CD14-positive monocyte (primary cell): ENCODE data around the gene MAK. TPM values are rescaled to one million over a fixed set of nuclear protein-coding genes. Genes with fewer than 3 reads are reported as not detected.

Experiments
- DNase-seq, 3 donors: peaks; one replicate each; pipeline ENCODE4 v3.0.0-alpha.2; 2011 to 2022
- H2AFZ ChIP-seq: 2 replicates; pipeline ENCODE4 v1.6.0; 2012; ENCODE audit warnings: mild to moderate bottlenecking, low read depth, low read length, inconsistent platforms; ENCODE audit not compliant: insufficient read depth, poor library complexity, severe bottlenecking
- H3K27ac ChIP-seq, 2 donors: 1 replicate in 1 of 2; 2 replicates in 1 of 2; pipeline ENCODE4 v1.5.1; 2012 to 2013; ENCODE audit warnings: low read length in 2 of 2, control low read depth in 1 of 2, inconsistent platforms in 1 of 2, low read depth in 1 of 2, mild to moderate bottlenecking in 1 of 2
- H3K27me3 ChIP-seq, 2 donors: one replicate each; pipeline versions ENCODE4 v1.6.0 to v1.6.1; 2011 to 2013; ENCODE audit warnings: low read length in 2 of 2; ENCODE audit not compliant: control insufficient read depth in 2 of 2, insufficient read depth in 2 of 2
- H3K36me3 ChIP-seq, 2 donors: replicated peaks in 1 of 2; 1 replicate in 1 of 2; 2 replicates in 1 of 2; pipeline versions ENCODE4 v1.5.1 to v1.6.1; 2012 to 2013; ENCODE audit warnings: low read length in 2 of 2, control low read depth in 1 of 2, inconsistent platforms in 1 of 2, mild to moderate bottlenecking in 1 of 2; ENCODE audit not compliant: insufficient read depth in 2 of 2, control insufficient read depth in 1 of 2
- H3K4me1 ChIP-seq, 2 donors: 1 replicate in 1 of 2; 2 replicates in 1 of 2; pipeline versions ENCODE4 v1.5.1 to v1.6.1; 2012 to 2013; ENCODE audit warnings: low read length in 2 of 2, control low read depth in 1 of 2, inconsistent platforms in 1 of 2, mild to moderate bottlenecking in 1 of 2, moderate library complexity in 1 of 2; ENCODE audit not compliant: insufficient read depth in 2 of 2, control insufficient read depth in 1 of 2
- H3K4me2 ChIP-seq: replicated peaks from 2 replicates; pipeline ENCODE3; 2012; ENCODE audit warnings: low read length, moderate library complexity, mild to moderate bottlenecking; ENCODE audit not compliant: poor library complexity, severe bottlenecking; ENCODE audit errors: extremely low read depth
- H3K4me3 ChIP-seq, 3 experiments: fragments of 200-600 bp in 1 of 3; sonication (generic) in 1 of 3; replicated peaks in 1 of 3; 1 replicate in 2 of 3; 2 replicates in 1 of 3; pipeline ENCODE4 v1.5.1; 2011 to 2013; ENCODE audit warnings: low read length in 3 of 3, mild to moderate bottlenecking in 3 of 3, control low read depth in 2 of 3, low read depth in 2 of 3, inconsistent platforms in 1 of 3, moderate library complexity in 1 of 3
- H3K79me2 ChIP-seq: 2 replicates; pipeline ENCODE4 v1.6.0; 2012; ENCODE audit warnings: mild to moderate bottlenecking, control low read depth, inconsistent platforms, low read length, moderate library complexity; ENCODE audit not compliant: insufficient read depth
- H3K9ac ChIP-seq: 2 replicates; pipeline ENCODE4 v1.6.0; 2017; ENCODE audit warnings: low read length, mild to moderate bottlenecking; ENCODE audit not compliant: insufficient read depth, poor library complexity, severe bottlenecking
- H3K9me3 ChIP-seq, 2 donors: replicated peaks in 1 of 2; 1 replicate in 1 of 2; 2 replicates in 1 of 2; pipeline versions ENCODE4 v1.5.1 to v1.6.1; 2012 to 2013; ENCODE audit warnings: low read length in 2 of 2, control low read depth in 1 of 2; ENCODE audit not compliant: control insufficient read depth in 1 of 2, insufficient read depth in 1 of 2
- H4K20me1 ChIP-seq: 2 replicates; pipeline ENCODE4 v1.6.0; 2012; ENCODE audit warnings: mild to moderate bottlenecking, low read length, control low read depth, moderate library complexity; ENCODE audit not compliant: insufficient read depth
- H3K27ac Mint-ChIP-seq, 7 donors: one replicate each; pipeline ENCODE4 v1.8.0; 2020; ENCODE audit warnings: mild to moderate bottlenecking in 7 of 7, mixed read lengths in 7 of 7, moderate library complexity in 6 of 7, inconsistent platforms in 2 of 7
- H3K27me3 Mint-ChIP-seq, 3 donors: one replicate each; pipeline ENCODE4 v1.8.0; 2021 to 2022; ENCODE audit warnings: low read depth in 3 of 3, mild to moderate bottlenecking in 3 of 3, mixed read lengths in 3 of 3, moderate library complexity in 3 of 3, inconsistent platforms in 1 of 3
- H3K36me3 Mint-ChIP-seq, 2 donors: one replicate each; pipeline ENCODE4 v1.8.0; 2020; ENCODE audit warnings: mixed read lengths in 2 of 2, inconsistent platforms in 1 of 2, mild to moderate bottlenecking in 1 of 2
- H3K4me1 Mint-ChIP-seq: one replicate; pipeline ENCODE4 v1.8.0; 2020; ENCODE audit warnings: mild to moderate bottlenecking, mixed read lengths
- H3K4me3 Mint-ChIP-seq, 2 donors: one replicate each; pipeline ENCODE4 v1.8.0; 2020; ENCODE audit warnings: mild to moderate bottlenecking in 2 of 2, mixed read lengths in 2 of 2, moderate library complexity in 1 of 2
- H3K9me3 Mint-ChIP-seq, 7 donors: one replicate each; pipeline ENCODE4 v1.8.0; 2020 to 2022; ENCODE audit warnings: mixed read lengths in 7 of 7, mild to moderate bottlenecking in 6 of 7, moderate library complexity in 6 of 7, inconsistent platforms in 2 of 7
- CTCF ChIP-seq: fragments of 200-600 bp; IDR thresholded peaks from one replicate; pipeline ENCODE4 v1.8.0; 2022; ENCODE audit warnings: antibody characterized with exemption, mild to moderate bottlenecking
- WGBS: methylation state at CpG from one replicate; pipeline ENCODE4 v1.1.5; 2013; ENCODE audit warnings: missing lambda C conversion rate; ENCODE audit not compliant: insufficient coverage; 5-methylcytosine and 5-hydroxymethylcytosine counted together
- intact Hi-C, 2 donors: fragments of 100-400 bp; cut with micrococcal nuclease; formaldehyde crosslinking; loops; one replicate each; pipeline versions ENCODE4 v1.15.0 to v1.15.1; 2023
- polyA plus RNA-seq, 3 donors: library from polyadenylated mRNA; depleted of rRNA in 1 of 3; unstranded in 2 of 3; stranded (reverse) in 1 of 3; fragments of 300-500 nt in 2 of 3; fragments of >200 nt in 1 of 3; fragmentation: Illumina TruSeq in 2 of 3; gene quantifications; 1 replicate in 2 of 3; 2 replicates in 1 of 3; pipeline ENCODE4 v1.2.3, GENCODE V29; 2012 to 2021

MAK gene
- polyA plus RNA-seq, 3 donors: 0.68 to 1.4 (median 0.76) TPM

- Mint-ChIP-seq H3K36me3 (peaks cover 28 to 34% of the 10 kb centered on the region in 2 donors), H3K4me3 (no peak overlapping the region), H3K27ac (no peak overlapping the region), H3K27me3 (no peaks in the 10 kb centered on the region), H3K4me1 (peaks cover 4% of the 10 kb centered on the region), H3K9me3 (no peaks in the 10 kb centered on the region)
- Histone ChIP-seq H3K36me3 (peaks cover 3 to 31% of the 10 kb centered on the region in 2 donors), H3K27ac (no peak overlapping the region), H3K4me3 (no peak overlapping the region), H3K27me3 (no peaks in the 10 kb centered on the region), H2AFZ (no peak overlapping the region), H4K20me1 (no peaks in the 10 kb centered on the region), H3K9ac (no peak overlapping the region), H3K9me3 (no peaks in the 10 kb centered on the region), H3K79me2 (no peaks in the 10 kb centered on the region), H3K4me1 (no peaks in the 10 kb centered on the region), H3K4me2 (no peak overlapping the region)
- intact Hi-C loops: no loop called here
- 100% methylated on average over 2 of the region's 3 CpGs for WGBS
- TF ChIP-seq CTCF: no peak
- DNase-seq: no peak
Measured at GRCh38 chr6:10769419-10769818, 68.9 kb downstream of the MAK start.

- no peak for DNase-seq
- Mint-ChIP-seq H3K27me3 (no peaks in the 10 kb centered on the region), H3K4me1 (peaks cover 5% of the 10 kb centered on the region), H3K36me3 (peaks cover 29 to 35% of the 10 kb centered on the region in 2 donors), H3K9me3 (no peaks in the 10 kb centered on the region), H3K4me3 (no peak overlapping the region), H3K27ac (no peak overlapping the region)
- H3K36me3 ChIP-seq: peaks cover under 1 to 13% of the 10 kb centered on the region in 2 donors
- H3K79me2 ChIP-seq: no peaks in the 10 kb centered on the region
- no peak overlapping the region for H2AFZ ChIP-seq
- 100% methylated on average over 1 of the region's 2 CpGs for WGBS
- no peak overlapping the region for H3K4me2 ChIP-seq
- no peak overlapping the region for H3K4me3 ChIP-seq
- no peaks in the 10 kb centered on the region for H3K9me3 ChIP-seq
- intact Hi-C loops: no loop called here
- no peaks in the 10 kb centered on the region for H3K27me3 ChIP-seq
- TF ChIP-seq CTCF: no peak
- no peak overlapping the region for H3K9ac ChIP-seq
- no peaks in the 10 kb centered on the region for H3K4me1 ChIP-seq
- no peak overlapping the region for H3K27ac ChIP-seq
- peaks cover 10% of the 10 kb centered on the region for H4K20me1 ChIP-seq
Measured at GRCh38 chr6:10763006-10763405, 75.3 kb downstream of the MAK start.
